HG03066 (cell line): Measurements from ENCODE around the gene PLEKHG3.

Experiments used
- ATAC-seq: cut with Tn5 transposase; IDR thresholded peaks from one replicate; pipeline ENCODE4 v1.9.1; 2021; ENCODE audit warnings: low read depth; ENCODE audit not compliant: unreplicated experiment

PLEKHG3 gene

DNA sequence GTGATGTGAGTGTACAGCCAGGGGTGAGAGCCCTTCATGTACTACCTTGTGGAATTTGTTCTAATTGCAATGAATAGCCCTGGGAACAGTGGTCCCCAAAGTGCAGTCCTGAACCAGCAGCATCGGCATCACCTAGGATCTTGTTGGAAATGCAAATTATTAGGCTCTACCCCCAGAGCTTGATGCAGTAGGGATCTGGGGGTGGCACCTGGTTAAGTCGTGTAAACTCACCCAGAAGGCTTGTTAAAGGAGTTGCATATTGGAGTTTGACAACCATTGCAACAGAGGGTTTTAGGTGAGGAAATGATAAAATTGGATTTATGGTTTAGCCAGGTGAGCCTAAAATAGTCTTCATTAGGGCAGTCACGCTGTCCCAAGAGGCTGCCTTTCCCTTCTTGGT, 73.2 kb downstream of the PLEKHG3 start:
- no peak for ATAC-seq

- ATAC-seq: no peak
Measured at GRCh38 chr14:64778104-64778754, 74.0 kb downstream of the PLEKHG3 start.

GRCh38 chr14:64779472-64779871, 75.2 kb downstream of the PLEKHG3 start:
- ATAC-seq: no peak

DNA sequence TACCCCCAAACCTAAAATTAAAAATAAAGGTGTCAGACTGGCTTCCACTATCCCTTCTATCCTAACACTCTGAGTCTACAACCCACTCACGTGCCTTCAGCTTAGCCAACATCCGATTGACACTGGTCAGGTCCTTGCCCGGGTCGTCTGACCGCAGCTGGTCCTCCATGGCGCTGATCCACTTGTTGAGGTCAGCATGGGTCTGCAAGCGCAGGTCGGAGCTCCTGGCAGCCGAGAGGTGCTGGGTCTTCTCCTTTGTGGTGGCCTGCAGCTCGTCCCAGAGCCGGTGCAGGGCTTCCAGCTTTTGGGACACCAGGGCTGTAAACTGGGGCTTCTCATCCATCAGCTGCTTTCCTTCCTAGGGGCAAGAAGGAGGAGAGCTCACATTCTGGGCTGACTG, 78.0 kb downstream of the PLEKHG3 start:
- ATAC-seq: no peak

DNA sequence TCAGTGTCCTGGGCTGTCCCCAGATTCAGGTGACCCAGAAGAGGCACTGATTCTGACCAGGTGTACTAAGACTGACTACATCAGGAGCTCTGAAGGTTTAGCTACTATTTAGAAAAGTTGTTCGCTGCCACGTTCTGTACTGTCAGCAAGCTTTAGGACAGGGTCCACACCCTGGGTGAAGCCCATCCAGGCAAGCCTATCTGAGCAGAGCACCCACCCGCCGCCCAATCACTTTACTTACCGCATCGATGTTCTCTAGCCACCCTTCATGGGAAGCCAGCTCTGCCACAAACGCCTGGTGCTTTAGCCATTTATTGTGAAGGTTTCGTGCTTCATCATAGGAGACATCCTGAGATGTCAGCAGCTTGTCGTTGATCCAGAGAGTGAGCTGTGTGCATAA, 79.8 kb downstream of the PLEKHG3 start:
- no peak for ATAC-seq

GRCh38 chr14:64786296-64787149, 82.3 kb downstream of the PLEKHG3 start:
- ATAC-seq: no peak

DNA sequence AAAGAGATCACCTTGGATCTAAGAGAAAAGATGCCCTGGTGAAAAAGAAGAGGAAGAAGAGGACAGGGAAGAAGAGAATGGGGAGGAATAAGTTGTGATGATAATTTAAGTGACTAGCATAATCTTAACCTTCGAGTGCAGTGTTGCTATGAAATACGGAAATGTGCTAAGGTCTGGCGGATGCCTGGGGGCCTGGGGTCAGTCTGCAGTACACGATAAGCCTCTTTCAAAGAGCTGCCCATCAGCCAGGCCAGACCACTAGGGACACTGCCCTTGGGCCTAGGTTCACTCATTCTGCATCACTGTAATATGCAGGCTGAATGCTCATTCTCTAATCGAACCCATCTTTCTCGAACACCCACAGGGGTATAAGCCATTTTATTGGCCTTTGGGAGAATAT, 83.4 kb downstream of the PLEKHG3 start:
- ATAC-seq: no peak

- no peak for ATAC-seq
Measured at GRCh38 chr14:64788706-64789105, 84.5 kb downstream of the PLEKHG3 start.

DNA sequence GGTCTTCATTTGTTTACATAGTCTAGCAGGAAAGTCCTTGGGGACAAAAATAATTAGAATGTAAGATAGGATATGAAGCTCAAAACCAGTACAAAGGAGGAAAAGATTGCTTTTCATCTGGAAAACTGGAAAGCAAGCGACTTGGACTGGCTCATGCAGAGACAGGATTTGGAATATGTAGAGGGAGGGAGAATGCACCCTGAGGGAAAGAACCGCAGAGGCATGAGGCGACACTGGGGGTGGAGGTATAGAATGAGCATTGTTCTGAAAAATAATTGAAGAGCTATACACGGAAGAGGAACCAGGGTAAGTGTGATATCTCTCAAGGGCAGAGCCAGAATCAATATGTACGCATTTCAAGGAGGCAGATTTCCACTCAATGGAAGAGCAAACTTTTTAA, 85.5 kb downstream of the PLEKHG3 start:
- ATAC-seq: no peak

DNA sequence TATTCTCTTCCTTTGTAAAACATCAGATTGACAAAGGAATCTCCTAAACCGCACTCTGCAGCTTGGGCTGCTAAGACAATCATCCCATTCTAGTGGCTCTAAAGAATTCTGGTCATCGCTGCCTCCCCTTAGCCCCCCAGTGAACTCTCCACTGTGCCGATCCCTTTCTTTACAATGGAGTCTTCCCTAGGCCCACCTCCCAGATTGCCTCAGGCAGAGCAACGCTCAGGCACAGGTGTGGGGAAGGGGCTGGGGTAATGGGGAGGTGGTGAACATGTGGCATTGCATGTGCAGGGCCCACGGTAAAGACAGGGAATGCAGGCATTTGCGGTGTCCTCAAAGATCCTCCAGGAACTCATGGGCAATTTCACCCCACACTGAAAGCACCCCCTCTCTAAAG, 86.3 kb downstream of the PLEKHG3 start:
- ATAC-seq: no peak

GRCh38 chr14:64792231-64792630, 88.0 kb downstream of the PLEKHG3 start:
- no peak for ATAC-seq

DNA sequence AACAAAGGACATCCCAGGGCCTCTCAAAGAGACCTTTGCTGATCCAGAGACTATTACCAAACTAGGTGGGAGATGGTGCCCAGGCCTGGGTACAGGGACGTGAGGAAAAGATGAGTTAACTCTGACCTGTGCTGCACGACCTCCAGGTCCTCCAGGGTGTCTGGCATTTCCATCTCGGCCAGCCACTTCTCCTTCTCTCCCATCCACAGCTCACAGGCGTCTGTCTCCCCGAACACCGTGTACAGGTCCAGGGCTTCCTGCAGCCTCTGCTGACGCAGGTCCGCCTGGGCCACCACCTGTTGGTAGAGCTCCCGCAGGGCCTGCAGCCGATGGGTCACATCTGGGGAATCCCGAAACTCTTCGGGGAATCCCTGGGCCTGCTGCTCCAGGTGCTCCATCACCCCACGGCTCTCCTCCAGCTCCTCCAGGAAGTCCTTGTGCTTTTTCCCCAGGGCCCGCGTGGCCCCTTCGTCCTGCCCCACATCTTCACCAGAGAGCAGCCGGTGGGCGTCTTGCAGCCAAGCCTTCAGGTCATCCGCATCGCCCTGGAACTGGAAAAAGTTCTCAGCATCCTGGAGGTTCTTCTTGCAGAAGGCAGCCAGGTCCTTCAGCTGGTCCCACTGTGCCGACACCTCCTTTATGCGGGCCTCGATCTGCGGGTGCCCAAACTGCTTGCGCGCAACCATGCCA, 88.8 kb downstream of the PLEKHG3 start:
- no peak for ATAC-seq

DNA sequence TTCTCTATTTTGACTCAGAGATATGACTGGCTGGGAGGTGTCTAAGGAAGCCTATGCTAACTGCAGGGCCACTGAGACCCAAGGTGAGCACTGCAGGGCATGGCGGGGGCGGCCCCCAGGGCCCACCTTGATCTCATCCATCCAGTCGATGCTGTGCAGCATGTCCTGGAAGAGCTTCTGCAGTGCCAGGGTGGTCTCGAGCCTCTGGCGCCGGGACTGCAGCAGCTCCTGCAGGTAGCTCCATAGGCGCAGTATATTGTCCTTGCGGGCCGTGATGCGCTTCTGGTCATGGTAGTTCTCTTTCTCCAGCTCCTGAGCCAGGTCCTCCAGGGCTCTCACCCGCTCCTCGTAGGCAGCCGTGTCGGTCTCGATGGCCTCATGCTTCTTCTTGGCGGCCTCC, 91.0 kb downstream of the PLEKHG3 start:
- ATAC-seq: no peak

DNA sequence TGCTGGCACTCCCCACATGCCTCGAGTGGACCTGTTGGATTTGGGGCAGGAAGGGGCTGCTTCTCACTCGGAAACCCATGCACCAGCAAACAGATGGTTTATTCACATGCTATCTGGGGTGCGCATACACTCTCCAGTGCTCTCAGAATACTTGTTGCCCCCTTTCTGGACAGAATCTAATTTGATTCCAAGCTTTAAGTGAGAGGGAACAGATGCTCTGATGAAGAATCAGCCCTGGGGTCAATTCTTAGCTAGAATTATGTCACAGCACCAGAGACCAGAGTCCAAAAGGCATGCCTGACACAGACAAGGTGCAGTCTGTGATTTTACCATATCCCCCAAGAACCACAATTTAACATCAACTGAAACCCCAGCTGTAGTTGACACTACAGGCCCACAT, 91.7 kb downstream of the PLEKHG3 start:
- no peak for ATAC-seq

DNA sequence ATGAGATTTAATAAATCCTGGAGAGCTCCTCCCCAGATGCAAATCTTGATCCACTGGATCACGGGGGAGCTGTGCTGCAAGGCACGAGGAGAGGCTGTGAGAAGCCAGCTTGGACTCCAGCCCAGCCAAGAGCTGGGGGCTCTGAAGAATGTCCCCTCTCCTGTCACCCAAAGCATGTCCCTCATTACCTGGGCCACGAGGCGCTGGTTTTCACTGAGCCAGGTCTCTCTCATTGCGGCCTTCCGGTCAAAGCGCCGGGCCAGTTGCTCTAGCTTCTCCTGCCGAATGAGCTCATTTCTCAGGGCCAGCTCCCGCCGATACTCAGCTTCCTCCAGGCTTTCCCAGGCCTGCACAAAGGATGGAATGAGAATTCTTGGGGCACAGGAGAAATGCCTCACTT, 92.1 kb downstream of the PLEKHG3 start:
- no peak for ATAC-seq

DNA sequence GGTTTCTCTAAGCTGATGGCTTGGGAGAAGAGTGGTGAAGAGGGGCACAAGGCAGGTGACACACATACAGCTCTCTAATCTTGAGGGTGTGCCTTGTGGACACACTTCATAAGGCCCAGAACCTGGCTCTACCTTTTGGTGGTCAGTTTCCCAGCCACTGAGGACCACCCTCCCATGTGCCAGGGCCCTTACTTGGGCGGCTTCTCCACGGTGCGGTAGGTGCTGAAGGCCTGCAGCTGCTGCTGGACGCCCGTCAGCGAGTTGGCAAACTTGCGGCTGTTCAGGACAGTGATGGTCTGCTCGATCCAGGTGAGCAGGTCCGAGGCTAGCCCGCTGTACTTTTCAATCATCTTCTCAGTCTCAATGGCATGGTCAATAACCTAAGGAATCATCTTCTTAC, 95.3 kb downstream of the PLEKHG3 start:
- no peak for ATAC-seq
